ENCODE results near the gene F2RL2.

DNA sequence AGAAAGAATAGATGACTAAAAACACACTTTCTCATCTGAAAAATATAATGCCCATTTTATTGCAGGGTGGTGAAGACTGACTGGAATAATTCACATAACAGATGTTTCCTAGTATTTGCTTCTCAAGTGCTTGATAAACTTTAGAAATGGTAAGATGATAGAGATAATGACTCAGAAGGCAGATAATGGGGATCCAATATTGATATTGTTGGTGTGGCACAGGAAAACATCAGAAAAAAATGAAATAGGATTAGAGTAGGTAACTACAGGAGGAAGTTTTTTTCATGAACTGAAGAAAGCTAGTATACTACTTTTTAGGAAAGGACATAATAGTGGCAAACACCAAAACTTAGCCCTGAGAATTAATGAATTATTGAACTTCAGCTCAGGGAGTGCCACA lies 20.2 kb upstream of the F2RL2 start:
- TF ChIP-seq, protein P1, sequence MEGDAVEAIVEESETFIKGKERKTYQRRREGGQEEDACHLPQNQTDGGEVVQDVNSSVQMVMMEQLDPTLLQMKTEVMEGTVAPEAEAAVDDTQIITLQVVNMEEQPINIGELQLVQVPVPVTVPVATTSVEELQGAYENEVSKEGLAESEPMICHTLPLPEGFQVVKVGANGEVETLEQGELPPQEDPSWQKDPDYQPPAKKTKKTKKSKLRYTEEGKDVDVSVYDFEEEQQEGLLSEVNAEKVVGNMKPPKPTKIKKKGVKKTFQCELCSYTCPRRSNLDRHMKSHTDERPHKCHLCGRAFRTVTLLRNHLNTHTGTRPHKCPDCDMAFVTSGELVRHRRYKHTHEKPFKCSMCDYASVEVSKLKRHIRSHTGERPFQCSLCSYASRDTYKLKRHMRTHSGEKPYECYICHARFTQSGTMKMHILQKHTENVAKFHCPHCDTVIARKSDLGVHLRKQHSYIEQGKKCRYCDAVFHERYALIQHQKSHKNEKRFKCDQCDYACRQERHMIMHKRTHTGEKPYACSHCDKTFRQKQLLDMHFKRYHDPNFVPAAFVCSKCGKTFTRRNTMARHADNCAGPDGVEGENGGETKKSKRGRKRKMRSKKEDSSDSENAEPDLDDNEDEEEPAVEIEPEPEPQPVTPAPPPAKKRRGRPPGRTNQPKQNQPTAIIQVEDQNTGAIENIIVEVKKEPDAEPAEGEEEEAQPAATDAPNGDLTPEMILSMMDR (conservative IDR thresholded peaks at IDR 0.05; ENCODE audit: low read depth, low read length): no peak
- TF ChIP-seq MAFK (IDR thresholded peaks at IDR 0.05; ENCODE audit: low read depth, low read length) (no peak), POLR2A (IDR thresholded peaks at IDR 0.05; ENCODE audit: low read depth, low read length) (no peak), RAD21 (IDR thresholded peaks at IDR 0.05; ENCODE audit: low read length) (no peak), CHD1 (IDR thresholded peaks at IDR 0.05; ENCODE audit: low read depth, low read length) (no peak), FOS (IDR thresholded peaks at IDR 0.05; ENCODE audit: low read depth, low read length) (no peak)

All from IMR-90 (cell line).